ENCODE data around the gene RASGEF1B. TPM values are rescaled to one million over a fixed set of nuclear protein-coding genes. Genes with fewer than 3 reads are reported as not detected.

Gene RASGEF1B
- total RNA-seq, 1 donor from 2014 or later: 7.2 TPM

DNA sequence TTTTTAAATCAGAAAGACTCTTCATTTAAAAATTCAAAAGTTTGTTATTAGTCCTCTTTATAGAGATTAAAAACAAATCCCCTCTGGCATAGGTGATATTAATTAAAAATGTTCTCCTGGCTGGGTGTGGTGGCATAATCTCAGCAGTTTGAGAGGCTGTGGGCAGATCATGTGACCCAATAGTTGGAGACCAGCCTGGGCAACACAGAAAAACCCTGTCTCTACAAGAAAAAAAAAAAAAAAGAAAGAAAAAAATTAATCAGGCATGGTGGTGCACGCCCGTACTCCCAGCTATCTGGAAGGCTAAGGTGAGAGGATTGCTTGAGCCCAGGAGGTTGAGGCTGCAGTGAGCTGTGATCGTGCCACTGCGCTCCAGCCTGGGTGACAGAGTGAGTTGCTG, 38.9 kb downstream of the RASGEF1B start:
- H3K27me3 Mint-ChIP-seq (ENCODE audit: low read depth): no peaks in the 10 kb centered on the region
- no peaks in the 10 kb centered on the region for H3K4me1 Mint-ChIP-seq
- H3K4me3 Mint-ChIP-seq: no peak overlapping the region
- TF ChIP-seq, protein P1, sequence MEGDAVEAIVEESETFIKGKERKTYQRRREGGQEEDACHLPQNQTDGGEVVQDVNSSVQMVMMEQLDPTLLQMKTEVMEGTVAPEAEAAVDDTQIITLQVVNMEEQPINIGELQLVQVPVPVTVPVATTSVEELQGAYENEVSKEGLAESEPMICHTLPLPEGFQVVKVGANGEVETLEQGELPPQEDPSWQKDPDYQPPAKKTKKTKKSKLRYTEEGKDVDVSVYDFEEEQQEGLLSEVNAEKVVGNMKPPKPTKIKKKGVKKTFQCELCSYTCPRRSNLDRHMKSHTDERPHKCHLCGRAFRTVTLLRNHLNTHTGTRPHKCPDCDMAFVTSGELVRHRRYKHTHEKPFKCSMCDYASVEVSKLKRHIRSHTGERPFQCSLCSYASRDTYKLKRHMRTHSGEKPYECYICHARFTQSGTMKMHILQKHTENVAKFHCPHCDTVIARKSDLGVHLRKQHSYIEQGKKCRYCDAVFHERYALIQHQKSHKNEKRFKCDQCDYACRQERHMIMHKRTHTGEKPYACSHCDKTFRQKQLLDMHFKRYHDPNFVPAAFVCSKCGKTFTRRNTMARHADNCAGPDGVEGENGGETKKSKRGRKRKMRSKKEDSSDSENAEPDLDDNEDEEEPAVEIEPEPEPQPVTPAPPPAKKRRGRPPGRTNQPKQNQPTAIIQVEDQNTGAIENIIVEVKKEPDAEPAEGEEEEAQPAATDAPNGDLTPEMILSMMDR (IDR thresholded peaks at IDR 0.05; ENCODE audit: unreplicated experiment): no peak
- peaks cover 19% of the 10 kb centered on the region for H3K36me3 Mint-ChIP-seq
- no peaks in the 10 kb centered on the region for H3K9me3 Mint-ChIP-seq
- DNase-seq (ENCODE audit: low spot score in 2 of 2, unreplicated experiment in 2 of 2): no peak
- no peak overlapping the region for H3K27ac Mint-ChIP-seq

DNA sequence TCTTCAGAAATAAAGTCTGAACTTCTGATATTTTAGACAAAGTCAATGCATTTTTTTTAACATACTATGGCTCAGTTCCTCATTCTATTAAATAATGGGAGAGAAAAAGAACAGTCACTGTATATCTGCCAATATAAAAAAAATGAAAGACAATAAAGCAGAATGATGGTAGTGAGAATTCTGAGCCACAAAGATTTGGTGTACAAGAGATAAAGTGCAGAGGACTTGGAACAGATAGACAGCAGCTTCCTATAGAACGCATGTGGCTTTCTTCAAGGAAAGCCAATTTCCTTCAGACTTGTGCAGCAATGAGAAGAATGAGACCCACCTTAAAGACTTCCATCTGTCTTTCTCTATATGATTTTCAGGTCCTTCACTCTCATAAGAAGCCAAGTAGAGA, 39.7 kb downstream of the RASGEF1B start:
- H3K27me3 Mint-ChIP-seq (ENCODE audit: low read depth): no peaks in the 10 kb centered on the region
- DNase-seq (ENCODE audit: low spot score in 2 of 2, unreplicated experiment in 2 of 2): no peak
- no peaks in the 10 kb centered on the region for H3K9me3 Mint-ChIP-seq
- H3K27ac Mint-ChIP-seq: no peak overlapping the region
- H3K4me1 Mint-ChIP-seq: peaks cover 2% of the 10 kb centered on the region
- TF ChIP-seq, protein P1 (IDR thresholded peaks at IDR 0.05; ENCODE audit: unreplicated experiment): no peak
- H3K36me3 Mint-ChIP-seq: peaks cover 18% of the 10 kb centered on the region
- H3K4me3 Mint-ChIP-seq: no peak overlapping the region

DNA sequence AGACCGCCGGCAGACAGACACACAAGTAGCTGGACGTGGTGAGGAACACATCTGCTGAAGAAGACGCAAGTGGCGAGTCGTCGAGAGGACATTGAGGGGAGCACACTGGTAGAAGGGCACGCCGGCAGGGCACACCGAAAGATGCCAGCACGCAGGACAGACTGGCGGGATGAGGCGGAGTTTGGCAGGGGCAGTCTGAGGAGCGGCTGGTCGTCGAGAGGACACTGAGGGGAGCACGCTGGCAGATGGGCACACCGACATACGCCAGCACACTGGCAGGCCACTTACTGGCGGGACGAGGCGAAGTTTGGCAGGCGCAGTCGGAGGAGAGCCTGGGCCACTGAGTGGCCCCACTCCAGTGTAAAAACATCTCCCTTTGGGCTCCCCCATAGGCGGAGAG, 42.1 kb downstream of the RASGEF1B start:
- Mint-ChIP-seq H3K27me3 (ENCODE audit: low read depth) (no peaks in the 10 kb centered on the region), H3K4me3 (no peak overlapping the region), H3K4me1 (peaks cover 2% of the 10 kb centered on the region), H3K36me3 (peaks cover 18% of the 10 kb centered on the region), H3K27ac (no peak overlapping the region), H3K9me3 (no peaks in the 10 kb centered on the region)
- no peak for DNase-seq (ENCODE audit: low spot score in 2 of 2, unreplicated experiment in 2 of 2)
- TF ChIP-seq, protein P1 (IDR thresholded peaks at IDR 0.05; ENCODE audit: unreplicated experiment): no peak

DNA sequence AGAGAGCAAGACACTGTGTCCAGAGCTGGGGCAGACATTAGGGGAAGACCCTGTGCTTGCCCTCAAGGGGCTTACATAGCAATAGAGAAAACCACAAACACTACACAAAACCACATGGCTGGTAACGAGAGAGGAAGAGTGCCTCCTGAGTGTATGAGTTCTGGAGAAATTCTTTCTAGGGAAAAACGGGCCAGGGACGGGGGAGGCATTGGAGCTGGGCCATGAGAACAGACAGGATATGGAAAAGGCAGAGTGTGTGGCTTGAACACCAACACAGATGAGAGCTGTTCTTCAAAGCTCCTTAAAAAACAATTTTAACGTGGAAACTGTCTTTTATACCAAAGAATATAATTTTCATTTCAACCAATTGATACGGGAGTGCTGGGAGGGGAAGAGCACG, 42.7 kb downstream of the RASGEF1B start:
- peaks cover 2% of the 10 kb centered on the region for H3K4me1 Mint-ChIP-seq
- no peak overlapping the region for H3K4me3 Mint-ChIP-seq
- no peaks in the 10 kb centered on the region for H3K9me3 Mint-ChIP-seq
- TF ChIP-seq, protein P1 (IDR thresholded peaks at IDR 0.05; ENCODE audit: unreplicated experiment): no peak
- no peak overlapping the region for H3K27ac Mint-ChIP-seq
- no peak for DNase-seq (ENCODE audit: low spot score in 2 of 2, unreplicated experiment in 2 of 2)
- H3K36me3 Mint-ChIP-seq: peaks cover 14% of the 10 kb centered on the region
- H3K27me3 Mint-ChIP-seq (ENCODE audit: low read depth): no peaks in the 10 kb centered on the region

DNA sequence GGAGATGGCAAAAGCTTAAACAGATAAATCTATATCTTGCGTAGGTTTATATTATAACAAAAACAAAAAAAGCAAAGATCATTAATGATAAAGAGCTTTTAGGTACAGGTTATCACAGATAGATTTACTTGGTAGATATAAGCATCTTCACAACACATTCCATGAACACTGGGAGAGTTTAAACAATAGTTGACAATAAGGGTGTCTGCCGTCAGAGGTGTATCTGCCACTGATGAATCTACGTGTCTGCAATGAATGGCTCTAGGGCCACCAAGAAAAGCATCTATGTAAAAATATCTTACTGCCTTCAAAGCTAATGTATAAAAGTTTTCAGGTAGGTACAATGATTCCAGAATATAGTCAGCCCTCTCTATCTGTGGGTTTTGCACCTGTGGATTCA, 43.7 kb downstream of the RASGEF1B start:
- TF ChIP-seq, protein P1 (IDR thresholded peaks at IDR 0.05; ENCODE audit: unreplicated experiment): no peak
- Mint-ChIP-seq H3K36me3 (peaks cover 12% of the 10 kb centered on the region), H3K4me3 (no peak overlapping the region), H3K9me3 (no peaks in the 10 kb centered on the region), H3K27me3 (ENCODE audit: low read depth) (no peaks in the 10 kb centered on the region), H3K4me1 (peaks cover 2% of the 10 kb centered on the region), H3K27ac (no peak overlapping the region)
- no peak for DNase-seq (ENCODE audit: low spot score in 2 of 2, unreplicated experiment in 2 of 2)

DNA sequence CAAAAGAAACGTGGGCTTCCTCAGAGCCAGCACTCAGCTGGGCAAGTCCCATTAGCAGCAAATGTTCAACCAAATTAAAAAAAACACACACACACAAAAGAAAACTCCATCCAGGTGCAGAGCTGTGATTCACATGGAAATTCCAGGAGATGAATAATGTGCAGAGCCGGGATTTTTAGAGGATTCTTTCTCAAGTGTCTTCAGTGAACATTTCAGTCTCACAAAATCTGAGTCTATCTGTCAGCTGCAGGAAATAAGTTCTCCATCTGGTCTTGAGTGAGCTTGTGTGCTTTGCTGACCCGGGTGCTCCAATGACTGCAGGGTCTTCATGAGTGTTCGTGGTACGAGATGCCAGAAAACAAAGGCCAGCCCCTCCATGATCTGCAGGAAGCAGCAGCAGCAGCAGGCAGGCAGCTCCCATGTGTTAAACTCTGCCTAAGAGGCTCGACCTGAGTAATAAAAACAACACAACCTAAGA, 44.3 kb downstream of the RASGEF1B start:
- H3K4me1 Mint-ChIP-seq: peaks cover 2% of the 10 kb centered on the region
- no peaks in the 10 kb centered on the region for H3K27me3 Mint-ChIP-seq (ENCODE audit: low read depth)
- no peak overlapping the region for H3K27ac Mint-ChIP-seq
- H3K9me3 Mint-ChIP-seq: no peaks in the 10 kb centered on the region
- no peak overlapping the region for H3K4me3 Mint-ChIP-seq
- peaks cover 12% of the 10 kb centered on the region for H3K36me3 Mint-ChIP-seq
- DNase-seq (ENCODE audit: low spot score in 2 of 2, unreplicated experiment in 2 of 2): no peak
- TF ChIP-seq, protein P1 (IDR thresholded peaks at IDR 0.05; ENCODE audit: unreplicated experiment): no peak
